Neural cell (in vitro differentiated cells): ENCODE results near the gene PPP1R10. TPM values are rescaled to one million over a fixed set of nuclear protein-coding genes. Genes with fewer than 3 reads are reported as not detected.

ENCODE experiments used
- H2AFZ ChIP-seq: fragments of 200-600, 300-800 bp; sonication (generic), shearing (Covaris generic); 2 replicates; pipeline ENCODE4 v1.6.0; 2014; ENCODE audit warnings: low read depth, mild to moderate bottlenecking, antibody characterized with exemption, low read length, moderate library complexity
- H3F3A ChIP-seq: fragments of 200-600 bp; shearing (Covaris generic); 2 replicates; pipeline ENCODE4 v1.6.1; 2016; ENCODE audit warnings: mild to moderate bottlenecking, moderate library complexity, mixed read lengths, antibody characterized with exemption, low read length; ENCODE audit not compliant: insufficient read depth, poor library complexity, severe bottlenecking
- H3K27ac ChIP-seq: fragments of 200-600, 300-800 bp; sonication (generic), shearing (Covaris generic); 2 replicates; pipeline ENCODE4 v1.5.1; 2014; ENCODE audit warnings: mild to moderate bottlenecking, low read length, moderate library complexity
- H3K27me3 ChIP-seq: fragments of 300-800, 200-600 bp; sonication (generic), shearing (Covaris generic); 2 replicates; pipeline ENCODE4 v1.6.0; 2014; ENCODE audit warnings: mild to moderate bottlenecking, low read depth, low read length, moderate library complexity; ENCODE audit not compliant: insufficient read depth
- H3K36me3 ChIP-seq: fragments of 300-800, 200-600 bp; sonication (generic), shearing (Covaris generic); 2 replicates; pipeline ENCODE4 v1.5.1; 2014; ENCODE audit warnings: mild to moderate bottlenecking, antibody characterized with exemption, low read length, moderate library complexity; ENCODE audit not compliant: insufficient read depth
- H3K4me2 ChIP-seq: fragments of 300-800, 200-600 bp; sonication (generic), shearing (Covaris generic); 2 replicates; pipeline ENCODE4 v1.6.0; 2014; ENCODE audit warnings: mild to moderate bottlenecking, low read length
- H3K4me3 ChIP-seq: fragments of 300-800, 200-600 bp; sonication (generic), shearing (Covaris generic); 2 replicates; pipeline ENCODE4 v1.5.1; 2014; ENCODE audit warnings: mild to moderate bottlenecking, low read length, moderate library complexity
- H3K79me2 ChIP-seq: fragments of 200-600 bp; shearing (Covaris generic); replicated peaks from 2 replicates; pipeline ENCODE4 v1.6.0; 2014; ENCODE audit warnings: mild to moderate bottlenecking, low read length, moderate library complexity; ENCODE audit not compliant: insufficient read depth
- H3K9ac ChIP-seq: fragments of 300-800, 200-600 bp; sonication (generic), shearing (Covaris generic); 2 replicates; pipeline ENCODE4 v1.6.1; 2016; ENCODE audit warnings: mild to moderate bottlenecking, low read length, mixed read lengths
- H3K9me2 ChIP-seq: fragments of 200-600 bp; shearing (Covaris generic); 2 replicates; pipeline ENCODE4 v1.6.1; 2016; ENCODE audit warnings: mild to moderate bottlenecking, low read length, mixed read lengths; ENCODE audit not compliant: insufficient read depth
- H3K9me3 ChIP-seq: fragments of 200-600, 300-800 bp; sonication (generic), shearing (Covaris generic); 2 replicates; pipeline ENCODE4 v1.6.1; 2016; ENCODE audit warnings: mild to moderate bottlenecking, mixed run types, low read length, moderate library complexity, mixed read lengths
- H4K20me1 ChIP-seq: fragments of 200-600 bp; shearing (Covaris generic); 2 replicates; pipeline ENCODE4 v1.6.1; 2016; ENCODE audit warnings: mild to moderate bottlenecking, mixed run types; ENCODE audit not compliant: insufficient read depth
- CTCF ChIP-seq: fragments of 450-650 bp; IDR thresholded peaks from 2 replicates; pipeline ENCODE4 v1.5.1; 2014; ENCODE audit warnings: antibody characterized with exemption, mild to moderate bottlenecking, moderate library complexity; ENCODE audit not compliant: poor library complexity, severe bottlenecking
- EP300 ChIP-seq: fragments of 450-650 bp; conservative IDR thresholded peaks from 2 replicates; pipeline ENCODE4 v1.6.1; 2014; ENCODE audit warnings: antibody characterized with exemption, mild to moderate bottlenecking, moderate library complexity; ENCODE audit not compliant: poor library complexity, severe bottlenecking
- EZH2 ChIP-seq: fragments of 200-600, 300-800 bp; shearing (Covaris generic), sonication (generic); IDR thresholded peaks from 2 replicates; pipeline ENCODE4 v1.6.1; 2014; ENCODE audit warnings: antibody characterized with exemption, low read length, borderline replicate concordance, mild to moderate bottlenecking; ENCODE audit not compliant: insufficient read depth, poor library complexity, severe bottlenecking
- MXI1 ChIP-seq: fragments of 450-650 bp; conservative IDR thresholded peaks from 2 replicates; pipeline ENCODE4 v1.6.1; 2014; ENCODE audit warnings: antibody characterized with exemption, mild to moderate bottlenecking; ENCODE audit not compliant: poor library complexity, severe bottlenecking
- POLR2AphosphoS5 ChIP-seq: IDR thresholded peaks from 2 replicates; pipeline ENCODE4 v1.6.1; 2012
- RAD21 ChIP-seq: fragments of 450-650 bp; conservative IDR thresholded peaks from 2 replicates; pipeline ENCODE4 v1.6.1; 2014; ENCODE audit warnings: antibody characterized with exemption, mild to moderate bottlenecking, moderate library complexity
- REST ChIP-seq: IDR thresholded peaks from 2 replicates; pipeline ENCODE4 v1.6.1; 2012; ENCODE audit warnings: borderline replicate concordance
- SMC3 ChIP-seq: fragments of 450-650 bp; conservative IDR thresholded peaks from 2 replicates; pipeline ENCODE4 v1.6.1; 2014; ENCODE audit warnings: antibody characterized with exemption, mild to moderate bottlenecking, moderate library complexity; ENCODE audit not compliant: poor library complexity
- TAF1 ChIP-seq: IDR thresholded peaks from 2 replicates; pipeline ENCODE4 v1.6.1; 2012; ENCODE audit warnings: low read depth
- polyA plus RNA-seq: library from polyadenylated mRNA; depleted of rRNA; stranded (reverse); fragments of >200 nt; gene quantifications from 2 replicates; pipeline ENCODE4 v1.2.3, GENCODE V29; 2014

PPP1R10 gene
- polyA plus RNA-seq, 1 donor from 2014 or later, result 13.7 TPM

- no peak overlapping the region for H3K4me2 ChIP-seq
- peaks cover 13% of the 10 kb centered on the region for H3K79me2 ChIP-seq
- H3K9me2 ChIP-seq, result no peaks in the 10 kb centered on the region
- H3K27me3 ChIP-seq, result no peaks in the 10 kb centered on the region
- peaks cover 12% of the 10 kb centered on the region for H3K36me3 ChIP-seq
- H3K27ac ChIP-seq, result no peak overlapping the region
- no peak overlapping the region for H3K4me3 ChIP-seq
- H4K20me1 ChIP-seq, result no peaks in the 10 kb centered on the region
- no peaks in the 10 kb centered on the region for H3K9me3 ChIP-seq
- TF ChIP-seq RAD21 (no peak), MXI1 (no peak), EP300 (no peak), CTCF (no peak), REST (no peak)
- no peak overlapping the region for H2AFZ ChIP-seq
- no peak overlapping the region for H3K9ac ChIP-seq
- no peaks in the 10 kb centered on the region for H3F3A ChIP-seq
Measured at GRCh38 chr6:30562470-30563425, 54.3 kb downstream of the PPP1R10 start.

GRCh38 chr6:30560930-30561329 is 56.1 kb downstream of the PPP1R10 start:
- H3K27ac ChIP-seq, result no peak overlapping the region
- no peak overlapping the region for H2AFZ ChIP-seq
- H3K27me3 ChIP-seq, result no peaks in the 10 kb centered on the region
- TF ChIP-seq REST (no peak), EP300 (no peak), RAD21 (no peak), MXI1 (no peak), SMC3 (no peak), TAF1 (no peak), POLR2AphosphoS5 (no peak), CTCF (no peak), EZH2 (no peak)
- no peaks in the 10 kb centered on the region for H3K9me2 ChIP-seq
- no peaks in the 10 kb centered on the region for H3F3A ChIP-seq
- no peaks in the 10 kb centered on the region for H3K9me3 ChIP-seq
- no peak overlapping the region for H3K4me2 ChIP-seq
- H3K4me3 ChIP-seq, result no peak overlapping the region
- no peak overlapping the region for H3K9ac ChIP-seq
- H4K20me1 ChIP-seq, result no peaks in the 10 kb centered on the region
- peaks cover 12% of the 10 kb centered on the region for H3K36me3 ChIP-seq
- peaks cover 16% of the 10 kb centered on the region for H3K79me2 ChIP-seq
